Measurements from ENCODE around the gene ELFN2. TPM values are rescaled to one million over a fixed set of nuclear protein-coding genes. Genes with fewer than 3 reads are reported as not detected.

Gene ELFN2
- polyA plus RNA-seq, 1 experiment: 2.6 TPM

DNA sequence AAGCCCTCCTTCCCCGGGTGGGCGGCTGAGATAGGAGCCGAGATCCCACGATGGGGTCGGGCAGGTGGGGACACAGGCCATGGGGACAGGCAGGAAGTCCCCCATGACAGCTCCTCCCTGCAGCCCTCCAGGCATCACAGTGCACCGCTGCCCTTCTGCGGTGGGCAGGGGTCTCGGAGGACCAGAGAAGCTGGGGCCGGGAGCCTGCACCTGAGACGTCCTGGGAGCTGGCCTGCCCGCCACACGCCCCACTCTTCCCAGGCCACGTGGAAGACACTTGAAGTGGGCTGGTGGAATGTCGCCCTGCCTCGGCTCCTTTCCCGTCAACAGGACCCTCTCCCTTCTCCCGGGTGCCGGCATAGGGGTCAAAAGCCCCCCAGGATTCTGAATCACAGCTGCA is 55.4 kb downstream of the ELFN2 start:
- Histone ChIP-seq H3K27ac (ENCODE audit: low read depth, low read length) (no peak overlapping the region), H3K9me3 (ENCODE audit: control insufficient read depth, insufficient read depth, low read length) (peaks cover 17% of the 10 kb centered on the region), H3K4me3 (ENCODE audit: low read depth, low read length) (no peak overlapping the region), H3K27me3 (ENCODE audit: control insufficient read depth, insufficient read depth, low read length) (no peaks in the 10 kb centered on the region)
- CTCF ChIA-PET: no interaction called here
- POLR2A ChIA-PET: interaction anchor here (0.8 to 0.9 kb wide), 2 partner anchors 10 to 44 kb away, joined by 5 to 10 read pairs; no protein-coding TSS in a partner anchor
- DNase-seq (ENCODE audit: low read depth, low spot score): no peak
- TF ChIP-seq CTCF (IDR thresholded peaks at IDR 0.05; ENCODE audit: low read depth, low read length): no peak

GRCh38 chr22:37371491-37371890 is 55.8 kb downstream of the ELFN2 start:
- Histone ChIP-seq H3K4me3 (ENCODE audit: low read depth, low read length) (no peak overlapping the region), H3K27me3 (ENCODE audit: control insufficient read depth, insufficient read depth, low read length) (no peaks in the 10 kb centered on the region), H3K9me3 (ENCODE audit: control insufficient read depth, insufficient read depth, low read length) (peaks cover 17% of the 10 kb centered on the region), H3K27ac (ENCODE audit: low read depth, low read length) (no peak overlapping the region)
- ChIA-PET POLR2A (interaction anchor here (0.8 to 0.9 kb wide), 2 partner anchors 10 to 43 kb away, joined by 5 to 10 read pairs; no protein-coding TSS in a partner anchor), CTCF (no interaction called here)
- DNase-seq (ENCODE audit: low read depth, low spot score): no peak
- TF ChIP-seq CTCF (IDR thresholded peaks at IDR 0.05; ENCODE audit: low read depth, low read length): no peak

DNA sequence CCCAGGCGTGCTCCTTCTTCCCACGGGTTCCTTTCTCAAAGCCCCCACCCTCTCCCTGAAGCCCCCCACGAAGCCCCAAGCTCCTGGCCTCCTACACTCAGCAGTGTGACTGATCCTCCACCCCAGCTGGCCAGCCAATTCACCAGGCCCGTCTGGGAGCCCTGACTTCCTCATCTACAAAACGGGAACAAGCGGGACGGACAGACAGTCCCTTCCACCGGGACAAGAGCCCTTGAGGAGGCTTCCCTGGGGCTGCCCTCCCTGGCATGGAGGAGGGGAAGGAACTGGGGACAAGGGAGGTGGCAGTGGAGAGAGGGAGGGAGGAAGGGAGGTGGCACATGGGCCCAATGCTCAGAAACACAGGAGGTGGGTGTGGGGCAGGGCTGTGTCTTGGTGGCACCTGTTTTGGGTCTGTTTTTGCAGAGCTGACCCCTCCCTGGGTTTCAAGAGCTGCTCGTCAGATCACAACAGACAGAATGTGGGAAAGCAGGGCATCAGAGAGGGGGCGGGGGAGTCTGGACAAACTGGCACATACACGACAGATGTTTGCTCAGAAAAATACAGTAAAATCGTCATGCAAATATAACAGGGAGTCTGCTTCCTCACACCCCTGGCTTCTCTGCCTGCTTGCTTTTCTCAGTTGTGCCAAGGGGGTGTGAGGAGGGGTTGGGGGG is 56.8 kb downstream of the ELFN2 start:
- Histone ChIP-seq H3K9me3 (ENCODE audit: control insufficient read depth, insufficient read depth, low read length) (peaks cover 17% of the 10 kb centered on the region), H3K4me3 (ENCODE audit: low read depth, low read length) (no peak overlapping the region), H3K27ac (ENCODE audit: low read depth, low read length) (no peak overlapping the region), H3K27me3 (ENCODE audit: control insufficient read depth, insufficient read depth, low read length) (peaks cover 2% of the 10 kb centered on the region)
- POLR2A ChIA-PET: no interaction called here
- TF ChIP-seq CTCF (IDR thresholded peaks at IDR 0.05; ENCODE audit: low read depth, low read length): no peak
- CTCF ChIA-PET: interaction anchor here (1.1 kb wide), 1 partner anchor 87 kb away, joined by 3 read pairs; no protein-coding TSS in a partner anchor
- no peak for DNase-seq (ENCODE audit: low read depth, low spot score)

DNA sequence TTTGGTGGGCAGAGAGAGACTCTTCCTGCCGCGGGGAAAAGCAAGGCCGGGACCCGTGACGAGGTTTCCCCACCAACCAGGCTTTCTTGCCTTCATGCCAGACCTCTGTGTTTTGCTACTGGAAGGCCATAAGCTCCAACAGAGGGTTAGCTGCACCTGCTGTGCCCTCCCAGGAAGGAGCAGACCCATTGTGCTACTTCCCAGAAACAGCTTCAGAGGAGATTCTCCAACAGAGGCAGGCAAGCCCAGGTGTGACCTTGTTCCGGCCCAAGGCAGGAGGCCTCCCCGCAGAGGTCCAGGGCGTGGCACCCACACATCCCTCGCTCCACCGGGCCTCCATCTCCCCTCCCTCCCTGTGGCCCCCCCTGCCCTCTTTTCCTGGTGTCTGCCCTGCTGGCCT is 57.8 kb downstream of the ELFN2 start:
- no peak for TF ChIP-seq CTCF (IDR thresholded peaks at IDR 0.05; ENCODE audit: low read depth, low read length)
- H3K4me3 ChIP-seq (ENCODE audit: low read depth, low read length): no peak overlapping the region
- DNase-seq (ENCODE audit: low read depth, low spot score): no peak
- peaks cover 2% of the 10 kb centered on the region for H3K27me3 ChIP-seq (ENCODE audit: control insufficient read depth, insufficient read depth, low read length)
- H3K9me3 ChIP-seq (ENCODE audit: control insufficient read depth, insufficient read depth, low read length): peaks cover 11% of the 10 kb centered on the region
- ChIA-PET CTCF (interaction anchor here (1.2 kb wide), 1 partner anchor 38 kb away, joined by 3 read pairs; no protein-coding TSS in a partner anchor), POLR2A (no interaction called here)
- no peak overlapping the region for H3K27ac ChIP-seq (ENCODE audit: low read depth, low read length)

GRCh38 chr22:37368058-37368457 is 59.2 kb downstream of the ELFN2 start:
- Histone ChIP-seq H3K9me3 (ENCODE audit: control insufficient read depth, insufficient read depth, low read length) (no peaks in the 10 kb centered on the region), H3K27me3 (ENCODE audit: control insufficient read depth, insufficient read depth, low read length) (peaks cover 2% of the 10 kb centered on the region), H3K27ac (ENCODE audit: low read depth, low read length) (no peak overlapping the region), H3K4me3 (ENCODE audit: low read depth, low read length) (no peak overlapping the region)
- DNase-seq (ENCODE audit: low read depth, low spot score): no peak
- ChIA-PET POLR2A (no interaction called here), CTCF (no interaction called here)
- no peak for TF ChIP-seq CTCF (IDR thresholded peaks at IDR 0.05; ENCODE audit: low read depth, low read length)
